ENCODE data around the gene TCIRG1. TPM values are rescaled to one million over a fixed set of nuclear protein-coding genes. Genes with fewer than 3 reads are reported as not detected.
A peak's percentile ranks its signal among the peaks of the same experiment; 100 is the strongest.

The TCIRG1 gene
- total RNA-seq, 2 experiments from 2014 or later, result 286 to 316 TPM

- H3K27me3 Mint-ChIP-seq, result no peaks in the 10 kb centered on the region
- no peak for DNase-seq
- no peaks in the 10 kb centered on the region for H3K4me1 Mint-ChIP-seq
- H3K27ac Mint-ChIP-seq, result no peak overlapping the region
- no peaks in the 10 kb centered on the region for H3K36me3 Mint-ChIP-seq (ENCODE audit: low read depth)
- no peak overlapping the region for H3K4me3 Mint-ChIP-seq
- POLR2A ChIA-PET, result no interaction called here
- CTCF ChIA-PET, result interaction anchor here (1.5 kb wide), 1 partner anchor 30 kb away, joined by 3 read pairs; no protein-coding TSS in a partner anchor
- no peaks in the 10 kb centered on the region for H3K9me3 Mint-ChIP-seq
Measured at GRCh38 chr11:68067991-68068390, 29.2 kb downstream of the TCIRG1 start.

GRCh38 chr11:68071281-68072048, 32.6 kb downstream of the TCIRG1 start:
- Mint-ChIP-seq H3K27ac (no peak overlapping the region), H3K9me3 (no peaks in the 10 kb centered on the region), H3K27me3 (no peaks in the 10 kb centered on the region), H3K4me1 (no peaks in the 10 kb centered on the region), H3K4me3 (no peak overlapping the region), H3K36me3 (ENCODE audit: low read depth) (no peaks in the 10 kb centered on the region)
- ChIA-PET CTCF (interaction anchor here (0.5 to 1.5 kb wide), 3 partner anchors 12 to 402 kb away, joined by 3 read pairs; no protein-coding TSS in a partner anchor), POLR2A (interaction anchor here (0.6 kb wide), 1 partner anchor 19 kb away, joined by 6 read pairs; no protein-coding TSS in a partner anchor)
- no peak for DNase-seq

- H3K36me3 Mint-ChIP-seq (ENCODE audit: low read depth), result no peaks in the 10 kb centered on the region
- H3K4me1 Mint-ChIP-seq, result no peaks in the 10 kb centered on the region
- no peak overlapping the region for H3K27ac Mint-ChIP-seq
- H3K9me3 Mint-ChIP-seq, result no peaks in the 10 kb centered on the region
- H3K27me3 Mint-ChIP-seq, result no peaks in the 10 kb centered on the region
- DNase-seq, result no peak
- H3K4me3 Mint-ChIP-seq, result no peak overlapping the region
- CTCF ChIA-PET, result no interaction called here
- POLR2A ChIA-PET, result no interaction called here
Measured at GRCh38 chr11:68074584-68075352, 35.9 kb downstream of the TCIRG1 start.

- Mint-ChIP-seq H3K27me3 (no peaks in the 10 kb centered on the region), H3K27ac (no peak overlapping the region)
- POLR2A ChIA-PET, result no interaction called here
Measured at GRCh38 chr11:68076371-68077042, 37.7 kb downstream of the TCIRG1 start.

GRCh38 chr11:68077617-68078582, 39.1 kb downstream of the TCIRG1 start:
- no peaks in the 10 kb centered on the region for H3K9me3 Mint-ChIP-seq
- POLR2A ChIA-PET, result no interaction called here
- peak overlapping the region; percentile 5 for H3K27ac Mint-ChIP-seq
- no peaks in the 10 kb centered on the region for H3K4me1 Mint-ChIP-seq
- H3K4me3 Mint-ChIP-seq, result no peak overlapping the region
- CTCF ChIA-PET, result no interaction called here
- no peaks in the 10 kb centered on the region for H3K36me3 Mint-ChIP-seq (ENCODE audit: low read depth)
- no peaks in the 10 kb centered on the region for H3K27me3 Mint-ChIP-seq
- DNase-seq, result no peak

More at GRCh38 chr11:68076371-68077042, 37.7 kb downstream of the TCIRG1 start:
- no peaks in the 10 kb centered on the region for H3K4me1 Mint-ChIP-seq
- H3K36me3 Mint-ChIP-seq (ENCODE audit: low read depth), result no peaks in the 10 kb centered on the region
- DNase-seq, result no peak
- CTCF ChIA-PET, result no interaction called here
- no peak overlapping the region for H3K4me3 Mint-ChIP-seq
- H3K9me3 Mint-ChIP-seq, result no peaks in the 10 kb centered on the region

- no peaks in the 10 kb centered on the region for H3K36me3 Mint-ChIP-seq (ENCODE audit: low read depth)
- no peak overlapping the region for H3K27ac Mint-ChIP-seq
- no peaks in the 10 kb centered on the region for H3K9me3 Mint-ChIP-seq
- H3K27me3 Mint-ChIP-seq, result no peaks in the 10 kb centered on the region
- POLR2A ChIA-PET, result no interaction called here
- H3K4me1 Mint-ChIP-seq, result no peaks in the 10 kb centered on the region
- no peak for DNase-seq
- H3K4me3 Mint-ChIP-seq, result no peak overlapping the region
- CTCF ChIA-PET, result no interaction called here
Measured at GRCh38 chr11:68080860-68081259, 42.0 kb downstream of the TCIRG1 start.

GRCh38 chr11:68081691-68082090, 42.9 kb downstream of the TCIRG1 start:
- H3K36me3 Mint-ChIP-seq (ENCODE audit: low read depth), result no peaks in the 10 kb centered on the region
- H3K27ac Mint-ChIP-seq, result no peak overlapping the region
- ChIA-PET POLR2A (no interaction called here), CTCF (no interaction called here)
- H3K27me3 Mint-ChIP-seq, result no peaks in the 10 kb centered on the region
- H3K4me3 Mint-ChIP-seq, result no peak overlapping the region
- no peaks in the 10 kb centered on the region for H3K9me3 Mint-ChIP-seq
- DNase-seq, result no peak
- no peaks in the 10 kb centered on the region for H3K4me1 Mint-ChIP-seq

- H3K27ac Mint-ChIP-seq, result no peak overlapping the region
- CTCF ChIA-PET, result no interaction called here
- POLR2A ChIA-PET, result no interaction called here
- no peaks in the 10 kb centered on the region for H3K36me3 Mint-ChIP-seq (ENCODE audit: low read depth)
- no peak overlapping the region for H3K4me3 Mint-ChIP-seq
- no peaks in the 10 kb centered on the region for H3K27me3 Mint-ChIP-seq
- H3K9me3 Mint-ChIP-seq, result no peaks in the 10 kb centered on the region
- no peak for DNase-seq
- no peaks in the 10 kb centered on the region for H3K4me1 Mint-ChIP-seq
Measured at GRCh38 chr11:68082481-68082880, 43.7 kb downstream of the TCIRG1 start.

- no peak for DNase-seq
- Mint-ChIP-seq H3K9me3 (no peaks in the 10 kb centered on the region), H3K4me1 (no peaks in the 10 kb centered on the region), H3K4me3 (no peak overlapping the region), H3K27me3 (no peaks in the 10 kb centered on the region), H3K36me3 (ENCODE audit: low read depth) (no peaks in the 10 kb centered on the region), H3K27ac (no peak overlapping the region)
- CTCF ChIA-PET, result no interaction called here
- POLR2A ChIA-PET, result no interaction called here
Measured at GRCh38 chr11:68083517-68083916, 44.7 kb downstream of the TCIRG1 start.

- peaks cover 5% of the 10 kb centered on the region for H3K4me1 Mint-ChIP-seq
- ChIA-PET POLR2A (no interaction called here), CTCF (interaction anchor here (0.5 kb wide), 1 partner anchor 60 kb away, joined by 3 read pairs; no protein-coding TSS in a partner anchor)
- no peaks in the 10 kb centered on the region for H3K9me3 Mint-ChIP-seq
- H3K27me3 Mint-ChIP-seq, result no peaks in the 10 kb centered on the region
- H3K27ac Mint-ChIP-seq, result no peak overlapping the region
- H3K36me3 Mint-ChIP-seq (ENCODE audit: low read depth), result no peaks in the 10 kb centered on the region
- no peak for DNase-seq
- no peak overlapping the region for H3K4me3 Mint-ChIP-seq
Measured at GRCh38 chr11:68089679-68090078, 50.9 kb downstream of the TCIRG1 start.

- no peak overlapping the region for H3K4me3 Mint-ChIP-seq
- no peaks in the 10 kb centered on the region for H3K27me3 Mint-ChIP-seq
- no peak overlapping the region for H3K27ac Mint-ChIP-seq
- DNase-seq, result no peak
- no peaks in the 10 kb centered on the region for H3K9me3 Mint-ChIP-seq
- POLR2A ChIA-PET, result no interaction called here
- H3K36me3 Mint-ChIP-seq (ENCODE audit: low read depth), result no peaks in the 10 kb centered on the region
- CTCF ChIA-PET, result no interaction called here
- H3K4me1 Mint-ChIP-seq, result peaks cover 5% of the 10 kb centered on the region
Measured at GRCh38 chr11:68090287-68090686, 51.5 kb downstream of the TCIRG1 start.

- no peaks in the 10 kb centered on the region for H3K36me3 Mint-ChIP-seq (ENCODE audit: low read depth)
- ChIA-PET CTCF (interaction anchor here (0.6 to 2.1 kb wide), 2 partner anchors 19 to 135 kb away, joined by 3 to 5 read pairs; no protein-coding TSS in a partner anchor), POLR2A (no interaction called here)
- H3K9me3 Mint-ChIP-seq, result no peaks in the 10 kb centered on the region
- no peak overlapping the region for H3K27ac Mint-ChIP-seq
- H3K4me1 Mint-ChIP-seq, result peaks cover 5% of the 10 kb centered on the region
- H3K27me3 Mint-ChIP-seq, result no peaks in the 10 kb centered on the region
- H3K4me3 Mint-ChIP-seq, result no peak overlapping the region
- no peak for DNase-seq
Measured at GRCh38 chr11:68090706-68091105, 51.9 kb downstream of the TCIRG1 start.
